HepG2 (cell line): ENCODE results near the gene JADE3. TPM values are rescaled to one million over a fixed set of nuclear protein-coding genes. Genes with fewer than 3 reads are reported as not detected.
A peak's percentile ranks its signal among the peaks of the same experiment; 100 is the strongest.

Experiments
- ASH2L ChIP-seq: fragments of 300-600, 200-600 bp; sonication (generic); IDR thresholded peaks from 2 replicates; pipeline ENCODE4 v1.7.0; 2017; ENCODE audit warnings: low read depth, mild to moderate bottlenecking, moderate library complexity, mixed read lengths, low read length; ENCODE audit not compliant: insufficient read length
- CREB1 ChIP-seq, 2 experiments: fragments of 450-650 bp in 1 of 2; IDR thresholded peaks; 2 replicates each; pipeline ENCODE4 v1.6.1; 2016 to 2017; ENCODE audit warnings: control low read depth in 1 of 2, mild to moderate bottlenecking in 1 of 2, missing compliant biosample characterization in 1 of 2, missing genetic modification characterization in 1 of 2
- ETV6 ChIP-seq: sonication (generic); formaldehyde crosslinking; conservative IDR thresholded peaks from 2 replicates; pipeline ENCODE4 v1.4.0; 2020; ENCODE audit warnings: missing genetic modification reagents
- GPN1 ChIP-seq: sonication (generic); formaldehyde crosslinking; IDR thresholded peaks from 2 replicates; pipeline ENCODE4 v1.5.1; 2020; ENCODE audit warnings: missing genetic modification reagents, borderline replicate concordance
- GTF2F1 ChIP-seq: fragments of 150-350 bp; IDR thresholded peaks from 2 replicates; pipeline ENCODE4 v1.6.1; 2014; ENCODE audit warnings: low read length
- HIC2 ChIP-seq: sonication (generic); formaldehyde crosslinking; IDR thresholded peaks from 2 replicates; pipeline ENCODE4 v1.9.0; 2022; ENCODE audit warnings: low read depth, missing genetic modification reagents
- HOXA3 ChIP-seq: sonication (generic); formaldehyde crosslinking; IDR thresholded peaks from 2 replicates; pipeline ENCODE4 v1.5.0; 2020; ENCODE audit warnings: missing genetic modification reagents
- KDM5A ChIP-seq: fragments of 200-600 bp; sonication (generic); IDR thresholded peaks from 2 replicates; pipeline ENCODE4 v1.7.0; 2018; ENCODE audit warnings: antibody characterized with exemption, mild to moderate bottlenecking, low read length, borderline replicate concordance
- KLF15 ChIP-seq: sonication (generic); formaldehyde crosslinking; IDR thresholded peaks from 2 replicates; pipeline ENCODE4 v1.8.1; 2023; ENCODE audit warnings: borderline replicate concordance, mild to moderate bottlenecking, inconsistent platforms, missing genetic modification reagents, mixed read lengths
- MTA1 ChIP-seq: sonication (generic); formaldehyde crosslinking; IDR thresholded peaks from 2 replicates; pipeline ENCODE4 v1.4.0; 2020; ENCODE audit warnings: missing genetic modification reagents, mild to moderate bottlenecking, borderline replicate concordance
- NFIC ChIP-seq: IDR thresholded peaks from 2 replicates; pipeline ENCODE4 v1.6.1; 2012; ENCODE audit warnings: mild to moderate bottlenecking, low read length, inconsistent platforms
- NPAS2 ChIP-seq: sonication (generic); formaldehyde crosslinking; IDR thresholded peaks from 2 replicates; pipeline ENCODE4 v1.8.0; 2022; ENCODE audit warnings: mild to moderate bottlenecking, missing genetic modification reagents, borderline replicate concordance
- RBFOX2 ChIP-seq: fragments of 200-400 bp; formaldehyde crosslinking; IDR thresholded peaks from 2 replicates; pipeline ENCODE4 v1.6.1; 2017; ENCODE audit warnings: low read depth, mild to moderate bottlenecking, low read length
- SIN3A ChIP-seq: IDR thresholded peaks from 2 replicates; pipeline ENCODE4 v1.6.1; 2011; ENCODE audit warnings: low read depth, mild to moderate bottlenecking, control low read depth, low read length, borderline replicate concordance
- SP5 ChIP-seq: IDR thresholded peaks from 2 replicates; pipeline ENCODE4 v1.6.1; 2016; ENCODE audit warnings: low read depth, borderline replicate concordance
- SPEN ChIP-seq: sonication (generic); formaldehyde crosslinking; IDR thresholded peaks from 2 replicates; pipeline ENCODE4 v1.5.1; 2020; ENCODE audit warnings: low read depth, mild to moderate bottlenecking, missing genetic modification reagents
- TAF1 ChIP-seq: sonication (generic); formaldehyde crosslinking; IDR thresholded peaks from 2 replicates; pipeline ENCODE4 v1.4.0; 2020; ENCODE audit warnings: missing genetic modification reagents
- TMF1 ChIP-seq: sonication (generic); formaldehyde crosslinking; IDR thresholded peaks from 2 replicates; pipeline ENCODE4 v1.8.1; 2022; ENCODE audit warnings: low read depth, missing genetic modification reagents
- YY1 ChIP-seq: IDR thresholded peaks from 2 replicates; pipeline ENCODE4 v1.6.1; 2011; ENCODE audit warnings: low read length, low read depth, moderate library complexity, mild to moderate bottlenecking; ENCODE audit not compliant: insufficient read depth, insufficient replicate concordance
- ZFX ChIP-seq: sonication (generic); formaldehyde crosslinking; IDR thresholded peaks from 2 replicates; pipeline ENCODE4 v1.4.0; 2020; ENCODE audit warnings: mild to moderate bottlenecking, low read depth, missing genetic modification reagents, moderate library complexity
- ZKSCAN1 ChIP-seq: fragments of 150-350 bp; IDR thresholded peaks from 2 replicates; pipeline ENCODE4 v1.6.1; 2014; ENCODE audit warnings: low read length
- ZNF280D ChIP-seq: sonication (generic); formaldehyde crosslinking; IDR thresholded peaks from 2 replicates; pipeline ENCODE4 v1.5.1; 2020; ENCODE audit warnings: mild to moderate bottlenecking, missing genetic modification reagents
- ZNF282 ChIP-seq: fragments of 450-650 bp; IDR thresholded peaks from 2 replicates; pipeline ENCODE4 v1.6.1; 2018; ENCODE audit not compliant: partially characterized antibody
- ZNF597 ChIP-seq: sonication (generic); formaldehyde crosslinking; IDR thresholded peaks from 2 replicates; pipeline ENCODE4 v1.5.0; 2020; ENCODE audit warnings: missing genetic modification reagents
- polyA plus RNA-seq, 8 experiments: library from polyadenylated mRNA; depleted of rRNA in 3 of 8; stranded (reverse) in 7 of 8; unstranded in 1 of 8; fragments of >200 nt; fragmentation: Illumina TruSeq in 4 of 8; extraction: Trizol in 4 of 8; gene quantifications; 2 replicates each; pipeline versions ENCODE4 v1.2.1 to v1.2.3, GENCODE V29; 2011 to 2016; ENCODE audit warnings: low read depth in 4 of 8, missing spikeins in 1 of 8, mixed read lengths in 1 of 8; ENCODE audit not compliant: insufficient read depth in 1 of 8
- total RNA-seq, 5 experiments: library from RNA; depleted of rRNA; stranded (reverse); fragments of >200 nt; fragmentation: Illumina TruSeq; extraction: Trizol; gene quantifications; 2 replicates each; pipeline ENCODE4 v1.2.3, GENCODE V29; 2016; ENCODE audit warnings: low read depth in 1 of 5

The JADE3 gene
- total and polyA plus RNA-seq, 2 of the 13 experiments (the other 11 are each of a cell fraction or from before 2014, with no cell fraction given), result 7.7 to 7.8 TPM

- TF ChIP-seq ZFX (CRISPR knock-in tag) (peak; percentile 52; the same call in 1 of the 2 replicates), NFIC (peak; percentile 76; the same call in 1 of the 2 replicates), ETV6 (CRISPR knock-in tag) (no peak), CREB1 (IDR thresholded peaks at IDR 0.05) (peak; percentile 78; the same call in 1 of the 2 replicates), CREB1 (CRISPR knock-in tag; IDR thresholded peaks at IDR 0.05) (peak; percentile 78; the same call in 1 of the 2 replicates), YY1 (no peak), GPN1 (CRISPR knock-in tag) (no peak), ZNF597 (no peak), GTF2F1 (no peak), MTA1 (peak; percentile 80; the same call in 1 of the 2 replicates), ZNF280D (0 out of 2 replicates have a peak, but pooled peaks have one; percentile 33), SP5 (peak; percentile 73), SIN3A (no peak), NPAS2 (CRISPR knock-in tag) (no peak), SPEN (CRISPR knock-in tag) (peak; percentile 43; the same call in 1 of the 2 replicates), KDM5A (0 out of 2 replicates have a peak, but pooled peaks have one; percentile 19), ZKSCAN1 (no peak), ASH2L (peak; percentile 50), TAF1 (peak; percentile 31; the same call in 1 of the 2 replicates), ZNF282 (no peak), TMF1 (CRISPR knock-in tag) (no peak), RBFOX2 (no peak; the same call in 1 of the 2 replicates), HIC2 (CRISPR knock-in tag) (0 out of 2 replicates have a peak, but pooled peaks have one; percentile 33), KLF15 (CRISPR knock-in tag) (no peak), HOXA3 (CRISPR knock-in tag) (peak; percentile 68; the same call in 1 of the 2 replicates)
Observed at GRCh38 chrX:47080215-47080914, 168.1 kb downstream of the JADE3 start (continued).
